GM21717 (cell line): ENCODE data around the gene TMEM39A.

ENCODE experiments used
- ATAC-seq: cut with Tn5 transposase; IDR thresholded peaks from one replicate; pipeline ENCODE4 v1.9.1; 2021; ENCODE audit warnings: mild to moderate bottlenecking, moderate library complexity; ENCODE audit not compliant: unreplicated experiment

TMEM39A gene

GRCh38 chr3:119463171-119464169, at the start of gene TMEM39A:
TSS of gene TMEM39A (minus strand) at chr3:119463615. CDS start at chr3:119462074, 1,541 bp downstream.
- peak; percentile 91 for ATAC-seq

GRCh38 chr3:119510690-119511089, 47.3 kb upstream of the TMEM39A start:
- ATAC-seq: no peak

- no peak for ATAC-seq
Observed at GRCh38 chr3:119508172-119508845, 44.9 kb upstream of the TMEM39A start.

- ATAC-seq: no peak
Observed at GRCh38 chr3:119507404-119507803, 44.0 kb upstream of the TMEM39A start.

GRCh38 chr3:119506631-119507030, 43.2 kb upstream of the TMEM39A start:
- ATAC-seq: no peak

- ATAC-seq: no peak
Observed at GRCh38 chr3:119500901-119501300, 37.5 kb upstream of the TMEM39A start.

GRCh38 chr3:119500265-119500664, 36.9 kb upstream of the TMEM39A start:
- no peak for ATAC-seq

GRCh38 chr3:119498186-119499011, 35.0 kb upstream of the TMEM39A start, which contains the start of gene TIMMDC1:
TSS of gene TIMMDC1 (plus strand) at chr3:119498547. CDS start at chr3:119498734, 187 bp downstream.
- ATAC-seq: peak; percentile 99

- ATAC-seq: peak; percentile 15
Observed at GRCh38 chr3:119497820-119498185, 34.4 kb upstream of the TMEM39A start.

GRCh38 chr3:119494597-119494996, 31.2 kb upstream of the TMEM39A start:
- ATAC-seq: no peak

GRCh38 chr3:119492810-119493209, 29.4 kb upstream of the TMEM39A start:
- no peak for ATAC-seq

GRCh38 chr3:119492128-119492527, 28.7 kb upstream of the TMEM39A start:
- no peak for ATAC-seq

- ATAC-seq: no peak
Observed at GRCh38 chr3:119490153-119490552, 26.7 kb upstream of the TMEM39A start.

- ATAC-seq: no peak
Observed at GRCh38 chr3:119485563-119485962, 22.1 kb upstream of the TMEM39A start.

GRCh38 chr3:119483101-119483500, 19.7 kb upstream of the TMEM39A start:
- ATAC-seq: no peak

GRCh38 chr3:119481079-119481478, 17.7 kb upstream of the TMEM39A start:
- no peak for ATAC-seq

- no peak for ATAC-seq
Observed at GRCh38 chr3:119470866-119471265, 7.5 kb upstream of the TMEM39A start.

GRCh38 chr3:119469418-119470189, 6.2 kb upstream of the TMEM39A start:
- no peak for ATAC-seq

- no peak for ATAC-seq
Observed at GRCh38 chr3:119468041-119468440, 4.6 kb upstream of the TMEM39A start.

- no peak for ATAC-seq
Observed at GRCh38 chr3:119457246-119457645, 6.2 kb downstream of the TMEM39A start.
